DMS153 treated with DMSO at 0.1 percent for 48 hours (cell line): ENCODE results near the gene MAP7.
"Not testable (repeated sequence)": the region's sequence is repeated elsewhere in the genome, so short reads cannot be mapped to it uniquely, and the experiment has no call there.

Source experiments
- DNase-seq: peaks from one replicate; lab custom pipeline; 2025; ENCODE audit not compliant: unreplicated experiment; lab: John Stamatoyannopoulos, UW

Gene MAP7

DNA sequence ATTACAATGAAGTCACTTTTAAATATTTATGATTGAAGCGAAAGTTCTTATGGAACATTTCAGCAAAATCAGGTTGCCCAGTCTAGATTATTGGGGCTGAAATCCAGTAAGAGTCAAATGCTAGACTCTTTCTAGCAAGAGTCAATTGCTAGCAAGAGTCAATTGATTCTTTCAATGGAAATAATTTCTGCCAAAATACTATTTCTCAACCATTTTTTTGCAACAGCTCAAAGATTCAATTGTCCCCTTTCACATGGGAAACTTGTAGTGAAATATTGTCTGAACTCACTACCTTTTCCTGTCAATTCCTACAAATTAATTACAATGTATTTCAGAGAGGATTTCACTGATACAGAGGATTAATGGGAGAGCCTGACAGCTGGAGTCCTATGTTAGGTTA, 78.3 kb downstream of the MAP7 start:
- no peak for DNase-seq

DNA sequence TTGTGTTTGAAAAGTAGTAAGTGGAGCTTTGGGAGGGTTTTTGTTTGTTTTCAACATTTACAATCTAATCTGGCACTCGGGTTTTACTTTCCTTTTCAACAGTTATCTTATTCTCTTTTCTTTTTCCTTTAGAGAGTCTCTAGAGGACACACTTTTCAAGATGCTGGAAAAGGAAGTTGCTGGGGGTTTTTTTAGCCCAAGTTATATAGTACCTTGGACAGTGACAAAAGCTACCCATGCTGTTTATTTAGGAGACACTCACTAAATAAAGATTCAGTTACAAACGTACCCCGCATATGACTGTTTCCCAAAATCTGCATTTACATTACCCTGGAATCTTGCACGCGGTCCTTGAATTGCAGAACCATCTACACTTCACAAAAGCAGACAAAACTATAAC, 78.8 kb downstream of the MAP7 start:
- DNase-seq = no peak

DNA sequence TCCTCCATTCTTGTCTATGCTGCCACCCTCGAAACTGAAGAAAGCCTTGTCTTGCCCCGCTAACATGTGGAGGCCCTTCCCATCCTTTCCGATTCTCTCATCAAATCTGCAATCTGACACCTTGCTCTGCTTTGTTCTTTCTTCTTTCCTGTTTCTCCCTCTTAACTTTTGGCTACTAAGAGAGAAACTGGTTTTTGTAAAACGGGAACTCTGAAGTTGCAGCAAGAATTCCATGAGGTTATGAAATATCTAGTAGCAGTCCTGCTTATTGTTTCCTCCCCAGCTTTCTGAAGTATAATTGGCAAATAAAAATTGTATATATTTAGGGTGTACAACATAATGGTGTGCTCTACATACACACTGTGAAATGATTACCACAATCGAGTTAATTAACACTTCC, 80.2 kb downstream of the MAP7 start:
- DNase-seq = no peak

DNA sequence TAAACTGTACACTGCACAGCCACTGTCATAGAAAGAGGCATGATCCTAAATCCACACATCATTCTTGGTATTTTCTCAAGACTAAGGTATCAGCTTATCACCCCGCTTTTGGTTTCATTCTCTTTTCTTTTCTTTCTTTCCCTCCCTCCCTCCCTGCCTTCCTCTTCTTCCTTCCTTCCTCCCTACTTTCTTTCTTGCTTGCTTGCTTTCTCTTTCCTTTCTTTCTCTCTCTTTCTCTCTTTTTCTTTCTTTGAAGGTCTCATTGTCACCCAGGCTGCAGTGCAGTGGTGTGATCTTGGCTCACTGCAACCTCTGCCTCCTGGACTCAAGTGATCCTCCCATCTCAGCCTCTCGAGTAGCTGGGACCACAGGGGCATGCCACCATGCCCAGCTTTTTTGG, 81.1 kb downstream of the MAP7 start:
- no peak for DNase-seq

DNA sequence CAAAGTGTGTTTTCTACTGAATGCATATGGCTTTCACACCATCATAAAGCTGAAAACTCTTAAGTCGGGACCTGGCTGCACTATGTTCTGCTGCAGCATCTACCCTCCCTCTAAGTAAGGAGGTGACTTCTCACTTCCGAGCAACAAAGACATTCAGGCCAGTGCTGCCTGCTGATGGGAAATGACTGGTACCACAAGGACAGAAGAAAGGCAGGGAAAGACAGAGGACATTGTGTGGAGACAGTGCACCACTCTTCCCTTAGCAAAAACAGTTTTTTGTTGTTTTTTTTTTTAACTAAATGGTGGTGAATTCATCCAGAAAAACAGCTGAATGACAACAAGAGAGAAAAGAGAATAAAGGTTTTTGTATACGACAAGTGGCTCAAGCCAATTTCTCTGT, 81.5 kb downstream of the MAP7 start:
- no peak for DNase-seq

DNA sequence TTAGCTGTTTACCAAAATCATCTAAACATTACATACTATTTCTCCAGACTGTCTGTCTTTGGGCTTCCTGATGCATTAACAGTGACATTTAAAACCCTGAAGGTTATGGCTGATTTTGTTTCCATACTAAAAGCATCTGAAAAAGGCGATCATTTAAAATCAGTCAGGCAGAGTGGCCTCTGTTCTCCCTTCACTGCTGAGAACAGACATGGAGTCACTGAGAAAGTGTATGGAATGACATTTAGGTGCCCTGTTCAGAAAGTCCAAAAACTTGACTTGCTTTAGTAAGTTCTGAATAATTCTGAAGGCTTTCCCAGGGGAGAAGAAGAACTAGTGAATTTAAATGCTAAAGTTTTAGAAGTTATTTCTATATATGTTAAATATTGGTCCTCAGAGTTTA, 83.0 kb downstream of the MAP7 start:
- no peak for DNase-seq

DNA sequence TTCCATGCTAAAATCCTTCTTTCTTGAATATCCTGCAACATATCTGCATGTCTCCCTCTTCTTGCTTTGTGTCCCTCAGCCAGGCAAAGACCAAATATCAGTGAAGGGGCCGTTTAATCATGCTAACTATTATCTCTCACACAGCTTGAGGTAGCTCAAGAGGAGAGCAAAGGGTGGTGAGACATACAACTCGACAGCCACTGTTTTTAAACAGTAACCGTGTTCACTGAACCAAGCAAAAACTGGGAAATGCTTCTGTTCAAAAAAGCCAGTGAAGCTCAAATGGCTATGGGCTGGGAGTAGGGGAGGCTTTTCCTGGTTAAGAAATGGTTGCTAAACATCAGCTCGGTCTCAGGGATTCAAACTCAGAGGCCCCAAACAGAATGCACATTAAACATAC, 83.4 kb downstream of the MAP7 start:
- DNase-seq = no peak

DNA sequence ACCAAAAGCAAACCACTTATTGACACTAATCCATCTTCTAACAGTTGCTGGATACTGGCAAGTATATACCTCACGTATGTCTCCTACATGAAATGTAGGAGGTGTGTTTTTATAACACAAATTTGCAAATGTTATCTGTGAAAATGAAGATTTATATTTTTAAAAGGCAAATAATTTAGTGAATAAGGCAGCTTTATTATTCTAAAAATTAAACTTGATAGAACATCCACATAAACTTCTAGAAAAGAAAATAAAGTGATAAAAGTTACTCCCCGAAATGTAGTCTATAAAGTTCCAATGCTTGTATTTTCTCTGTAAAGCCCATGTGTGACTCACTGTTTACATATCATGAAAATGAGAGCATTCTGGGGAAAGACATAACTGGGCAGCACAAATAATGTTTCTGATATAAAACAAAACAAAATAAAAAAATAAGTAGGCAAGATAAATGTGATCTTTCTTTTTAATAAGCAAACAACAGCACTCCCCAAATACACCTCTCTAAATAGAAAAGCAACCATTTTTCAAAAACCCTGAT, 84.4 kb downstream of the MAP7 start:
- no peak for DNase-seq

DNA sequence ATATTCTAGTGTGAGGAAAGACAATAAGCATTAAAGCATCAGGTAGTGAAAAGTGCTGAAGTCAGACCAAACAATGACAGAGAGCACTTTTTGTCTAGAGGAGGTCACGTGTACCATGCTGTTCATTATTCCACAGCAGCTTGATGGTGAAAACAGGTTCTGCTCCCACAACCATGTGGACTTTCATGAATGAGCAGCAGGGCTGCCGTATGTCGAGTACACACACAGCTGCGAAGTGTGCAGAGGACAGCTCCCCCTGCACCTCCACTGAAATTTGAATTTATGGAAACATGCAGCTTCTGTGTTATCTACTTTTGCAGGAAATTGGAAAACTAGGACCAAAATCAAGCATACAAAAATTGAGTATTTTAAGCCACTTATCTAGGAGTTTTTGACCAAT, 85.3 kb downstream of the MAP7 start:
- DNase-seq = no peak

DNA sequence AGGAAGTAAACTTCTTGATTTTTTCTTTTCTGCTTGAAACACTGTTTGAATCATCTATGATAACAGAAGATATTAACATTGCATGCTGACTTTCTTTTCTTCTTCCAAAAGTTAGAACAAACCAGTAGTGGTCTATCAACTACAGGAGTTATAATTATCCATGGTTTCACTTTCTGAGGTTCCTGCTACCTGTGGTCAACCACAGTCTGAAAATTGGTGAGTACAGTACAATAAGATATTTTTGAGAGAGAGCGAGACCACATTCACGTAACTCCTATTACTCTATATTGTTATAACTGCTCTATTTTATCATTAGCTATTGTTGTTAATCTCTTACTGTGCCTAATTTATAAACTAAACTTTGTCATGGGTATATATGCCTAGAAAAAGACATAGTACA, 86.1 kb downstream of the MAP7 start:
- DNase-seq = no peak

DNA sequence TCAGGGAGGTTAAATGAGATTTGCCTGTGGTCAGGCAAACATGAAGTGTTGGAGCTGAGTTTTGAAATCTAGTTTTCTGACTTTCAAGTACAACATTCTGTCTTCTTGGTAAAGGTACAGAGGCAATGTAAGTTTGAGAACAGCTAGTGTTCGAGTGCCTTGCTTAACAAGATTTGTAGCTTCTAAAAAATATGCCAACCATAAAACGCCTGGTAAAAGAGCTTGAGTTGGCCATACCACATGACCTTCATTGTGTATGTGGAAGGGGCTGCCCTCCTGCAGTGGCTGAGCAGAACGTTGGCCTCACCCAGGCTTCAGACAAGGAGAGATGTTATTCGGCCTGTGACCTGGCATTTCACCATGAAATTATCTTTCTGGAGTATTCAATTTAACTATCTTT, 86.5 kb downstream of the MAP7 start:
- no peak for DNase-seq

DNA sequence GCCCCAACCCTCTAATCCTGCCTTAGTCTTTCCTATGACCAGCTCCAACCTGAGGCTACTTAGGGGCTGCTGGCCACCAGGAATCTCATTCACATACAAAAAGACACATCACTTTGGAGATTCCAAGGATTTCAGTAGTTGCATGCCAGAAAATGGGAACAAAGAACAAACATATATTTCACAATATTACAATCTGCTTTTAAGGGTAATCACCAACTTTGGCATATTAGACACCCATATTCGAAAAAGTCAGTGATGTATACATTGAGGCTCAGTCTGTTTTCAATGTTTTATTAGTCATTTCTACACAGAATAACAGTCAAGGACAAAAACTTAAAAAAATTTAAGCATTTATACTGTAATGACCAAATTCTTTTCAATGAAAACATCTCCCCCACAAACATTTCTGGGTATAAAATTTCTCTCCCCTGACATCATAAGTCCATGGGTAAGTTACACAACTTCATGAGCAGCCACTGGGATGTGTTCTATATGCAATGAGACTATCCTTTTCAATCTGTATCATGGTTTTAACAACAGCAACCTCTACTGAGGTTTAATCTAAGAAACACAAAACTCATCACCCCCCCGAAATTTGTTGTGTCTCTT, 103.5 kb downstream of the MAP7 start:
- DNase-seq = no peak

DNA sequence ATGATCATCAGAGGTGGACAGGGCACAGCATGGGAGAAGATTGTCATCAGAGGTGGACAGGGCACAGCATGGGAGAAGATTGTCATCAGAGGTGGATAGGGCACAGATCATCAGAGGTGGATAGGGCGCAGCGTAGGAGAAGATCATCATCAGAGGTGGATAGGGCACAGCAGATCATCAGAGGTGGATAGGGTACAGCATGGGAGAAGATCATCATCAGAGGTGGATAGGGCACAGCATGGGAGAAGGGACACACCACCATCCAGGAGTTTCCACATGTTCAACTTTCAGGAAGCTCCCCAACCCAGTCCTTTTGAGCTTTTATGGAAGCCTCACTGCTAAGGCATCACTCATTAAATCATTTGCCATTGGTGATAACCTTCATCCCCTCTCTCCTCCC, 104.1 kb downstream of the MAP7 start:
- no peak for DNase-seq

DNA sequence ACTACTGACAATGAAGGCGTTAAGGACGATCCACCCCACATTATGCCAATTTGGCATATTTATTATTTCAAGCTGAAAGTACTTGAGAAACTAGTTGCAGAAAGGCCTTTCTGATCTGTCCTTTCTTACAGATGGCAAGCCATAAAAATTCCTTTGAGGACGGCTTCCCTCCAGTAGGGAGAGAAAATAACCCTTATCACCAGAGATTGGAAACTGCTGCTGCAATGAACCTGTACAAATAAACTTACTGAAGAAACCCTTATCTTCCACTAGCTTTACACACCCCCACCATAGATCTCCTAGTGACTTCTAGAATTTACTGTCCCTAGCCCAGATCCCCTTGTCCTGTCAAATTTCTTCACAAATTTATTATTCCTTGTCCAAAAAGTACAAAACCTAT, 105.2 kb downstream of the MAP7 start:
- DNase-seq = no peak

DNA sequence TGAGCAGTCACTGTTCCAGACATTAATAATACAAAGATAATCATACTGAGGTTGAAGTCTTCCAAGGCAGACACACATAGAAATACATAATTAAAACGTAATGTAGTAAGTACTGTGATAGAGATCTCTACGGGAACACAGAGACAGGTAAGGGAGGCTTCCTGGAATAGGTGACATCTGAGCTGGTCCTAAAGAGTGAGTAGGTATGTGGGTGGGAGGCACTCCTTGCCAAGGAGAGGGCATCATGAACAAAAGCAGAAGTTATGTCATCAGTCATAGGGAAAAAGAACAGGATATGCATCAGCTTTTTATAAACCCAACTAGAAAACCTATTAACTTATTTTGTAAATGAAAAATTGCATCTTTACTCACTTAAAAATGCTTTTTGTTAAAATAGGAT, 110.0 kb downstream of the MAP7 start:
- no peak for DNase-seq

DNA sequence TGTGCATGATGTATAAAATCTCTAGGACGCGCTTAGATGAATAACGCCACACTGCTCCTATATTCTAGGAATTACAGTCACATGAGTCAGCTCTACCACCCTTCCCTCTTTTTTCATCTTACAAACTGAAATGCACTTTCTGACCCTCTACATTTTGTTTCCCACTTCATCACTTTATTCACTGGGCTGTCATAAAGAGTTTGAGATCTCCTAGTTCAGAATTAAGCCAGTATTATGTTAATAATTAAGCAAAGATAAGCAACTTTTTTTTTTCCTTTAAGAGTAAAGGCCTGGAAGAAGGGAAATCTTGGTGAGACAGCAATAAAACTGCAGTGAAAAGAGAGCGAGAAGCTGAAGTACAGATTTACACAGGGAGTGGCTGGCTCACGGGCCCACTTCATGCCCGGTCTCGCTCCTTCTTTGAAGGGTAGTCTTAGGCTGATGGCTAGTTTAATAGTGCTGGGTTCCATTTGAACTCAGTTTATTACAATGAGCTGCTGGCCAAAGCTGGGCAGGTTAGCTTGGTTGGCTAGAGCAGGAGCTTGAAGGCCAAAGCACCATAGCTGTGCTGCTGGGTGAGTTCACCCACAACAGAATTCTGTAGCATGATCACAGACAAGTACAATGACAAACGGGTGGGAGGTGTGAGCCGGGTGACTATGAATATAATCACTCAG, 110.6 kb downstream of the MAP7 start:
- no peak for DNase-seq

DNA sequence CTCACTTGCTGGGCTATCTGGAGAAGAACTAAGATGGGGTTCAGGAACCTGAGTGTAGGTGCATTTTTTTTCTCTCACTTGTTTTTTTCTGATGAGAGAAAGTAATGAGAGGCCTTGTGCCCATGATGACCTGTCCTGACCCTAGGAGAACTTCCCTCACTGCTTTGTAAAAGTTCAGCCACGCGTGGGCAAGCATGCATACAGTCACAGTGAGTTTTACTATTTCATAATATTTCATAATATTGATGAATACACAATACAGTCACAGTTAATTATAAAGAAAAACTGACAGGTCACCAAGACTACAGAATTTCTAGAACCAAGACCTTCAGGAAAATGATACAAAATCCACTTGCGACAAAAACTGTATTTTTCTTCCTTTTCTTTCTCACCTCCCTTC, 111.8 kb downstream of the MAP7 start:
- DNase-seq = no peak

DNA sequence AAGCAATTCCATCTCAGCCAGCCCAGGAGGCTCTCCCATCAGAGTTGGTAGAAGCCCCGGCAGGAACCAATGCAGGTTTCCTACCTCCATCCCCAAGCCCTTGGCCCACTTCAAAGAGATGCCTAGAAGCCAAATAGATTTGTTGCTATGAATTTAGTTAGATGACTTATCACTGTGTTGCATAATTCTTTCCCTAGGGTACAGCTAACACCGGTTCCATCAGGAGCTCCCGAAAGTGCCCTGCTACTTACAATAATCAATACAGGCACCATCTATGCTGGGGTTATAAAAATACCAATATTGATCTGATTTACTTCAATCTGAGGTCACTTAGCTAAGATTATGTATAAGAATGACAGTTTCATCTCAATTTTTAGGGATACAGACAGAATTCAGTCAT, 113.0 kb downstream of the MAP7 start:
- no peak for DNase-seq

DNA sequence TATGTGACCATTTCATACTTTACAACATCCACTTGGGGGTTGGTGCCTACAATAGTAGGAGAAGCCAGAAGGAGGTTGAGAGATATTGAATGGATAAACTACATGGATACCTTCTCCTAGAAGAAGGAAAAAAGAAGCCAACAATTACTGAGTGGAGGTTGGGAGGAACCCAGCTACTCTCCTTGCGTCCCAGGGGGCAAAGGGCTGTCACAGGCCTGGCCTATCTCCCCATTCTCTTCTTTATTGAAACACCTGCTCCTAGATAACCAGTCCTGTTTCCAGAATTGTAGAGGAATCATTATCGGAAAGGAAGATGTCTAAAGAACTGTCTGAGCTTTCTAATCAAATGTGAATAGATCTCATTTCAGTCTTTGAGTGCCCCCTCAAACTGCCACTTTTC, 115.1 kb downstream of the MAP7 start:
- DNase-seq = no peak

DNA sequence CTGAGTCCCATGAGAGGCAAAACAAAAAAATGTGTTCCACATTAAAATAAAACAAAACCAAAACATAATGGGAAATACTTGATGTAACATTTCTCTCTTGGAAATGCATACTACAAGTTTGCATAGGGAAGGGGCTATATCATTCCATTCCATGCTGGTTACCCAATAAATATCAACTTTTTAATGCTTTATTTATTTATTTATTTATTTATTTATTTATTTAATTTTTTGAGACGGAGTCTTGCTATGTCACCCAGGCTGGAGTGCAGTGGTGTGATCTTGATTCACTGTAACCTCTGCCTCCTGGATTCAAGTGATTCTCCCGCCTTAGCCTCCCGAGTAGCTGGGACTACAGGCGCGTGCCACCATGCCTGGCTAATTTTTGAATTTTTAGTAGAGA, 118.9 kb downstream of the MAP7 start:
- not testable (repeated sequence) for DNase-seq

DNA sequence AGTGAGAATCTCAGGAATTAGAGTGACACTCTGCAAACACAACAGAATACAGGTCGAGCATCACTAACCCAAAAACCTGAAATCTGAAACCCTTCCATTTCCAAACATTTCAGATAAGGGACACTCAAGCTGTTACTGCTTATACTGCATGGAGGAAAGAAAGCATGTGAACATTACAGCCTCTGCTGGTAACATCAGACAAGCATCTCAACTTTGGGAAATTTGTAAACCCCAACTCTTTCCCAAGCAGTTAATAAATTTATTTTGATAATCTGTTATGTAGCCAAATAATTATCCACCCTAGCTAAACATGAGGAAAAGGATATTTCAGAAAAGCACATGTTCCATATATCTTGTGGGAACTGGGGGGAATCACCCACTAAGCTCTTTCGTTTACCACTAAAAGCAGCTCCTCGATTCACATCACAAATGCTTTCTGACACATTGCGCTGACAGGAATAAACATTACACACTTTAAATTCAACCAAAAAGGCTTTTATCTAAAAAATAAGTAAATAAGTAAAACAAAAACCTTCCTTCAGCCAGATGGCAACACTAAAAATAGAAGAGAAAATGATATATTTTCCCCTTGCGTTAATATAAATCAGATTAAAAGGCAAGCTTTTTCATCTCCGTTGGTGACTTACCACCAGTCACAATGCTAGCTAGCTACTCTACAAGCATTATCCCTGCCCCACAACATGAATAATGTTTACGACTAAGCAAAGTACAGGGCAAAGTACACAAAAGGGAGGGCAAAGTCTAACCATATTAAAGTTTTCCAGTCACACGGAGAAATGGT, 120.8 kb downstream of the MAP7 start:
- DNase-seq = no peak

DNA sequence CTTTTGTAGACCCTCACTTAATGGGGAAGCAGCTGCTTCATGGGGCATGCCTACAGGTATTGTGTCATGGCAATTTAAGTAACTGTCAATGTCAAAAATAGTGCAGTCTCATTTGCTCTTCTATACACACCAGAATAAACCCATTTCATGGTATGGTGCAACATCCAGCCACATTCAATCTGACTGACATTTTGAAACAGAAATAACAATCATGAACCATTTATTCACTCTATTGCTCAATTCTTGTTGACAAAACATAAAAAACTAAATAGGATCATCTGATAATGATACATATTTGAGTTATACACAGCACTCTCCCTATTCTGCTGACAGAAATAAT, 122.9 kb downstream of the MAP7 start:
- DNase-seq = no peak
